GM21825 (cell line): Measurements from ENCODE around the gene MUC20.
"Not testable (repeated sequence)": the region's sequence is repeated elsewhere in the genome, so short reads cannot be mapped to it uniquely, and the experiment has no call there.

Source experiments
- ATAC-seq: cut with Tn5 transposase; IDR thresholded peaks from one replicate; pipeline ENCODE4 v1.9.1; 2021; ENCODE audit warnings: mild to moderate bottlenecking, moderate library complexity; ENCODE audit not compliant: unreplicated experiment

Gene MUC20

DNA sequence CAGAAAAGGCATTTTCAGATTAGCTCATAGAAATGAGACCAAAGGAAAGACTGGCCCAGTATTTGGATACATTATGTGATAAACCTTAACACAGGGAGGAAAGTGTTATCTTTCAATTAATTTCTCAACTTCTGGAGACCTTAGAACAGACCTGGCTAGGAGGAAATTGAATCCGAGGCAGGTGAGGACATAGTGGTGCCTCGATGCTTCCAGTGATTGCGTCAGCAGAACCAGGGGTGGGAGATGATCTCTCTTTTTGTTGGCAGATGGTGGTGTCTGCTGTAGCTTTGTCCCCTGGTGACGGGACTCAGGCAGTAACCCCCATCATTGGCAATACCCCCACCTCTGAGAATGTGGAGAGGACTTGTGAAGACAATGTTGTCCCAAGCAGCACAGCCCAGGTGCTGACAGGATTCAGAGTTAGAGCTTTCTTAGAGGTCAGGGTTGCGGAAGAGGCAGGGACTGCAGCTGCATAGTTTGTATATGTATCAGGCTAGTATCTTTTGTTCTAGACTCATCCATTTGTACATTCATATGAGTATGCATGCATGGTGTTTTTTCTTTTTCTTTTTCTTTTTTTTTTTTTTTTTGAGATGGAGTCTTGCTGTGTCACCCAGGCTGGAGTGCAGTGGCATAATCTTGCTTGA, 27.9 kb upstream of the MUC20 start:
- no peak for ATAC-seq

DNA sequence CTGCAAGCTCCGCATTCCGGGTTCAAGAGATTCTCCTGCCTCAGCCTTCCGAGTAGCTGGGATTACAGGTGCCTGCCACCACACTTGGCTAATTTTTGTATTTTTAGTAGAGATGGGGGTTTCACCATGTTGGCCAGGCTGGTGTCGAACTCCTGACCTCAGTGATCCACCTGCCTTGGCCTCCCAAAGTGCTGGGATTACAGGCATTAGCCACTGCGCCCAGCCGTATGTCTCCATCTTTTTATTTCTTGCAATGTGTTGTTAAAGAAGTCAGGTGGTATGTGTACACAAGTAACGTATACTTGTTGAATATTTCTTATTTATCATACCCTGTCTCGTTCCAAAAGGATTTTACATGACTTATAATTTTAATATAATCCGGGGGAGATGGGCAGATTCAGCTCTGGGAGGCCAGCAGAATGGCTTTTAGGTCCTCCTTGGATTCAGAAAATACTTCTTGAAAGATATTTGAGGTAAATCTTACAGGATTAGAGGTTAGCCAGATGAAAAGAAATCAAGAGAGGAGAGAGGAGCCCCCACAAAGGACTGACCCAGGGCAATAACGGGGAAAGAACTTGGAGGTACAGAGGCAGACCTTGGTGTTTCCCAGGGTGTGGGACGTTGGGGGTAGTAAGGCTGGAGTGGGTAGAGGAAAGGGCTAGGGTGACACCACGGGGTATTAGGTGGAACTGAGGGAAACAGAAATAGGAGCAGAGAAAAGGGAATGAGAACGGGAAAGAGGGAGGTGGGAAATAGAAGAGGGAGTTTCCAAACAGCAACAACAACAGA, 27.2 kb upstream of the MUC20 start:
- ATAC-seq = no peak

DNA sequence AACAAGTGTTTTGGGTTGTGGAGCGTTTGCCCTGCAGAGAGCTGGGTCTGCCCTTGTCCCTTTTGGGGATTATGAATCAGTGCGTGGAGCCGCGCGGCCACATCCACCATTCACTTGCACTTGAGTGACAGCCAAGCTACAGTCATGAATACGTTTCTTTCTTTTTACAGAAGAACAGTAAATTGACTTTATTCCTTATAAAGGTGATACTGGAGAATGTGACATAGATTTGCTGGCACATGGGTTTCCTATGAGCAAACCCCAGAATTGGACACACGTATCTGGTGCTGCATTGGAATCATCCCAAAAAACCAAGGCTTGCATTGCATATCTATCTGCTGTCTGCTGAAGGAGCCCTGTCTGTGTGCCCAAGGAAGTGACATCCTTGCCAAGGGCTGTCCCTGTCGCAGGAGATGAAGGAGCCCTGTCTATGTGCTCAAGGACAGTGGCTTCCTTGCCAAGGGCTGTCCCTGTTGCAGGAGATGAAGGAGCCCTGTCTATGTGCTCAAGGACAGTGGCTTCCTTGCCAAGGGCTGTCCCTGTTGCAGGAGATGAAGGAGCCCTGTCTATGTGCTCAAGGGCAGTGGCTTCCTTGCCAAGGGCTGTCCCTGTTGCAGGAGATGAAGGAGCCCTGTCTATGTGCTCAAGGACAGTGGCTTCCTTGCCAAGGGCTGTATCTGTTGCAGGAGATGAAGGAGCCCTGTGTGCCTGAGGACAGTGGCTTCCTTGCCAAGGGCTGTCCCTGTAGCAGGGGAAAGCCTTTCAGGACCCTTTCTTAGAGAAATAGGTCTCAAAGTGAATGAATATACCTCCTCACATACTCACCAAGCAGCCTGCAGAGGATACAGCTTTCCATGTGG, 26.3 kb upstream of the MUC20 start:
- ATAC-seq = not testable (repeated sequence)

DNA sequence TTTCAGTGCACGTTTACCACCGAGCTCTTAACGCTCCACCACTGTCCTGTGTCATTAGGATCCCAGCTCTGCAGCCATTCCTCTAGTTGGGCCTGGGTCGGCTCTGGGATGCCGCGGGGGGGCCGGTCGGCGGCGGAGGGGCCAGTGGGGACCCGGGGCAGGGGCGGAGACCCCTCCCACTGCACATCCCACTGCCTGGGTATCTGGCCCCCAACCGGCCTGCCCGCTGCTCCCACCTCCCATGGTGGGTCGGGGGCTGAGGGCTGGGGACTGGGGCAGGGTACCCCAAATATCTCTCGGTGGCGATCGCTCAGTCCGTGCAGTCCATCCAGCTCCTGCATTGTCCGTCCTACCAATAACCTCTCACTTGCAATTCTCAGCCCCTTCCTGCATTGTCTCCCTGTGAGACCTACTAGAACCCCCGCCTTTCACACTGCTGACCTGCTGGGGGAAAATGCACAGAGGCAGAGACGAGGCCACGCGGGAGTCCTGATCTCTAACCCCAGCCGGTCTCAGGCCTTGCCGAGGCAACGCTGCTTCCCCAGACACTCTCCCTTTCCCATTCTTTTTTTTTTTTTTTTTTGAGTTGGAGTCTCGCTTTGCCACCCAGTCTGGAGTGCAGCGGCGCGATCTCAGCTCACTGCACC, 24.0 kb upstream of the MUC20 start:
- ATAC-seq = no peak

- no peak for ATAC-seq
These were observed 23.0 kb upstream of the MUC20 start for GRCh38 chr3:195697582-195698324.

GRCh38 chr3:195698325-195698646, 22.5 kb upstream of the MUC20 start:
- ATAC-seq = no peak

DNA sequence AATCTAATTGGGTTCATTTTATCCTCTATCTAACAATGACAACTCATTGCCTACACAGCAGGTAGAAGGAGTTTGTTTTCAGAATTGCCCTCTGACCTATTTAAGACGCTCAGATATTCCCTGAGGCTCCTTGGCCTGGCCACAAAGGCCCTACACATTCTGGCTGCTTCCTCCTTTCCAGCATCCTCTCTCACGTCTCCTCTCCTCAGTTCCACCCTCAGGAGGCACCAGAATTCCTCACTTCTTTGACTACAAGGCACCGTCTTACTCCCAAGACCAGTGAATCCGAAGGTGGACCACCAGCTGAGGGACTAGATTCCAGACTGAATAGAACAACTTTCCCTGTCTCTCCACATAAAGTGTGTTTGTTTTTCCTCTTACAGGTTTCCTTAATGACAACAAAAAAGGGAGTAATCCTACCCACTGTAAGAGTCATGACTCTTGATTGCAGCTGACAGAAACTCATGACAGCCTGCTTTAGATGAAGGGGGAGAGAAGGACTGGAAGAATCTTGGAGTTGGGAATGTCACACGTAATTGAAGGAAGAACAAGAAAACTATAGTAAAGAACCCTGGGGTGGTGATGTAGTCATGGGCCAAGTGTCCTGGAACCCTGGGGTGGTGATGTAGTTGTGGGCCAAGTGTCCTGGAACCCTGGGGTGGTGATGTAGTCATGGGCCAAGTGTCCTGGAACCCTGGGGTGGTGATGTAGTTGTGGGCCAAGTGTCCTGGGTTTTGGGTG, 22.0 kb upstream of the MUC20 start:
- no peak for ATAC-seq

DNA sequence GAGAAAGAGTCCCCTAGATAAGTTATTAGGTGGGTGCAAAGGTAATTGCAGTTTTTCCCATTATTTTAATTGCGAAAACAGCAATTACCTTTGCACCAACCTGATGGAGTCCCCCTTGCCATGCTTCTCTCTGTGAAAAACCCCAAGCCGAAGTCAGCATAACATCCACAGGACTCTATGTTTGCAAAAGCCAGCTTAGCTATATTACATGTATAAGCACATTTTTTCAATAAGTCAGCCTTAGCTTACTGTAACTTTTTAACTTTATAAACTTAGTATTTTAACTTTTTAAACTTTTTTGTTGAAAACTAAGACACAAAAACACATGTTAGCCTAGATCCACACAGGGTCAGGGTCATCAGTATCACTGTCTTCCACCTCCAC, 21.4 kb upstream of the MUC20 start:
- ATAC-seq = no peak

- ATAC-seq = no peak
These were observed 20.9 kb upstream of the MUC20 start for GRCh38 chr3:195699860-195700259.

DNA sequence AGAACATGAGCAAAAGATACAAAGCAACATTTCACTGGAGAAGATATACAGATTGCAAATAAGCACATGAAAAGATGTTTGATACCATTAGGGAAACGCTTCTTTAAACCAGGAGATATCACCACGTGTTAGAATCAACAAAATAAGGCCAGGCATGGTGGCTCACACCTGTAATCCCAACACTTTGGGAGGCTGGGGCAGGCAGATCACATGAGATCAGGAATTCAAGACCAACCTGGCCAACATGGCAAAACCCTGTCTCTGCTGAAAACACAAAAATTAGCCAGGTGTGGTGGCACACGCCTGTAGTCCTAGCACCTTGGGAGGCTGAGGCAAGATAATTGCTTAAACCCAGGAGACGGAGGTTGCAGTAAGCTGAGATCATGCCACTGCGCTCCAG, 20.5 kb upstream of the MUC20 start:
- no peak for ATAC-seq

- no peak for ATAC-seq
These were observed 19.5 kb upstream of the MUC20 start for GRCh38 chr3:195701042-195701915.

- no peak for ATAC-seq
These were observed 17.0 kb upstream of the MUC20 start for GRCh38 chr3:195703776-195704175.

- ATAC-seq = no peak
These were observed 16.3 kb upstream of the MUC20 start for GRCh38 chr3:195704433-195704999.

GRCh38 chr3:195705081-195705991, 15.4 kb upstream of the MUC20 start:
- ATAC-seq = no peak

DNA sequence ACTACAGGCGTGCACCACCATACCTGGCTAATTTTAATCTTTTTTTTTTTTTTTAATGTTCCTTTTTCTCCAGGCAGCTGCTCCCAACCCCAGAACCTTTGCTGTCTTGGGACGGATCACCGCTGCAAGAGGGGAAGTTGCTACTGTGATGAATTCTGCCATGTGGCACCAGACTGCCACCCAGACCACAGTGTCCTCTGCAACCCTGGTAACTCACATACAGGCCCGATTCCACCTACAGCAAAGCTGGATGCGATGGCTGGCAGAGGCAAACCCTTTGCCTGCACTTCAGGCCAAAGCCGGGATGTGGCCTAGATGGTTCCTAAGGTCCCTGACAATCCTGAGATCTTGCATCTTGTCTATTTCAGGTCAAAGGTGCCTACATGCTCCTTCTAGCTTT, 12.7 kb upstream of the MUC20 start:
- ATAC-seq = no peak

DNA sequence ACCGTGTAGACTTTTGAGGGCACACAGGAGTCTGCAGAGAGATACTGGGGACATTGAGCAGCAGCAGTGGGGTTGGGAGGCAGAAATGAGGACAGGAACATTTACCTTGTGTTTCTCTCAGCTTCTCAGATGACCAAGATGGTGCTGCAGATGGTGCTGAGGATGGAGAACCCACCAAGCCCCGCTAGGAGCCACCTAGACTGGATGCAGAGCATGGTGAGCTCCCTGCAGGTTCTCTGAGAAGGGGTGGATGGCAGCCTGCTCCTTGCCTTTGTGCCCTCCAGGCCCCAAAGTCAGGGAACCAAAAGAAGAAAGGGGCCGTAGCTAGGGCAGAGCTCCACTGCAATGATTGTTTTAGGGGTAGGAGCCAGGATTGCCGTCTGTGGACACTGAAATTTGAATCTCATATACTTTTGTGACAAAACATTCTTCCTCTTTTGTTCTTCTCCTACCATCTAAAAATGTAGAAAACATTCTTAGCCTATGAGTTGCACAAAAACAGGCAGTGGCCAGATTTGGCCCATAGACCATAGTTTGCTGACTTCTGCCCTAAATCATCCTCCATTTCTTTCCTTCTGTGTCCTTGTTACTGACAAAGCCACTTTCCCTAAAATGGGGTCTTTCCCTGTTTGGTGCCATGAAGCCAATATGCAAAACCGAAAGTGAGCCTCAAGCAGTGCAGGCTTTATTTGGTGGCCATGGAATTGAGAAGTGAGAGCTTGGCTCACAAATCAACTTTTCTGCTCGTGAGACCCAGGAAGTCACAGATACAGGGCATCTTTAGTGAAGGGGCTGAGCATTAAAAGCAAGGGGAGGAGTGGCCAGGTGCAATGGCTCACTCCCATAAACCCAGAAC, 11.9 kb upstream of the MUC20 start:
- no peak for ATAC-seq

DNA sequence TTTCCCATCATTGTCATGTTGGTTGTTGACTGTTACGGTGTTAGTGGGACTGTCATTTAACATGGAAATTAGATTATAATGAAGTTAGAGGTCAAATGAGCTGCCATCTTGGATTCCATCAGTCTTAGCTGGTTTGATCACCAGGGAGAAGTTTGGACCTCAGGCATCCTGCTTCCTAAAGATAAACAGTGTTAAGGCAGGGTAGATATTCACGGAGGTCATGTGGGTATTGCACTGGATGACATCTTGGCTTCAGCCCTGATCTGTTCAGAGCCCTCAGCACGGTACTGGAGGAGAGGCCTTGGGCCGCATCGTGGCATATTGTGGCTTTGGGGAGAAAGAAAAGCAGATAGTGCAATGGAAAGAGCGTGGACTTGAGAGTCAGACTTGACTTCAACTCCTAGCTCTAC, 11.1 kb upstream of the MUC20 start:
- ATAC-seq = no peak
